Heart left ventricle (tissue), 13 donors: ENCODE measurements around the gene BRF1.

Source experiments
- CTCF ChIP-seq, 12 donors: fragments of 200-600 bp; sonication (generic) in 4 of 12; IDR thresholded peaks; one replicate each; pipeline versions ENCODE4 v1.5.0 to v1.8.0; 2018 to 2022; ENCODE audit warnings: antibody characterized with exemption in 12 of 12, mild to moderate bottlenecking in 5 of 12
- POLR2A ChIP-seq, 2 donors: fragments of 450-650 bp; IDR thresholded peaks; one replicate each; pipeline ENCODE4 v1.6.1; 2017; ENCODE audit warnings: antibody characterized with exemption in 2 of 2, mild to moderate bottlenecking in 2 of 2, moderate library complexity in 2 of 2
- donor health status: ischemic (EF 13 %, LVEDD 7.1; RV severe dilation, severe dysfunction).
- donor health status: DM: no; HTN: yes; CAD: no.
- donor health status: DM: no; HTN: no; CAD: no.
- donor health status: ischemic (EF 25% LVEDD 6.9; RV normal size, moderate dysfunction).
- donor health status: ischemic (EF 25% LVEDD 5.7; RV mildly dilated, moderate dysfunction).
- donor health status: ischemic (EF 35%, LVEDD 5.7; RV mildly dilated, moderate dysfunction).
- donor health status: nonischemic (EF 11% LVEDD 7.7; RV severe dilation, severe dysfunction).
- donor health status: DM: yes; HTN: yes; CAD: no.
- donor health status: PGD.
- donor health status: ischemic (EF 29% LVEDD 5.4; RV normal size, mild dysfunction).
- donor health status: nonischemic (EF 23%, LVEDD 6.1; RV moderate dilation, normal function).

DNA sequence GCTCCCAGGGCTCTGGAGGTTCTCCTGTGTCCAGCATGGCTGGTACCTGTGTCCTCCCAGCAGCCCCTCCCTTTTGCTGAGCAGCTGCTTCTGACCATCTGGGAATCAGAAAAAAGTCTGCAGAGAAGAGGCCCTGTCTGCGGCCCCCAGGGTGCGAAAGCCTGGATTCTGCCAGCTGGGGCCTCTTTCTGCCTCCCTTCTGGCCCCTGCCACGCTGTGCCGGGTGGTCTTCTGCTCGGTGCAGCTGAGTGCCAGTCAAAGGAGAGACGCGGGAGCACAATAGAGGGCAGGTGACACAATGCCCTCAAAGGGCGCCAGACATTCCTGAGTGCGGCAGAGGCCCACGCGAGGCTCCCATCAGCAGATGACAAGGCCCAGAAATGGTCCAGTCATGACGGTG lies 39.8 kb downstream of the BRF1 start:
- TF ChIP-seq CTCF (IDR thresholded peaks at IDR 0.05): no peak
- no peak for TF ChIP-seq POLR2A (IDR thresholded peaks at IDR 0.05)
